Transverse colon (tissue), 4 donors: ENCODE results near the gene PKMYT1. TPM values are rescaled to one million over a fixed set of nuclear protein-coding genes. Genes with fewer than 3 reads are reported as not detected.
"Not testable (repeated sequence)": the region's sequence is repeated elsewhere in the genome, so short reads cannot be mapped to it uniquely, and the experiment has no call there.

ENCODE experiments used
- DNase-seq: peaks from one replicate; pipeline ENCODE4 v3.0.0-alpha.2; 2019
- H3K27ac ChIP-seq, 4 donors: fragments of 200-600 bp; sonication (generic); 2 replicates each; pipeline ENCODE4 v1.5.1; 2016 to 2018; ENCODE audit warnings: inconsistent platforms in 4 of 4
- H3K27me3 ChIP-seq: fragments of 200-600 bp; sonication (generic); 2 replicates; pipeline ENCODE4 v1.5.1; 2017; ENCODE audit warnings: inconsistent platforms
- H3K36me3 ChIP-seq, 4 donors: fragments of 200-600 bp; sonication (generic); 2 replicates each; pipeline ENCODE4 v1.5.1; 2017 to 2019; ENCODE audit warnings: inconsistent platforms in 4 of 4
- H3K4me1 ChIP-seq, 4 donors: fragments of 200-600 bp; sonication (generic); 2 replicates each; pipeline ENCODE4 v1.5.1; 2017 to 2020; ENCODE audit warnings: inconsistent platforms in 4 of 4
- H3K4me3 ChIP-seq, 4 donors: fragments of 200-600 bp; sonication (generic); 1 replicate in 1 of 4; 2 replicates in 3 of 4; pipeline versions ENCODE4 v1.5.1 to v1.6.1; 2017 to 2019; ENCODE audit warnings: inconsistent platforms in 4 of 4
- H3K9me3 ChIP-seq, 2 donors: fragments of 200-600 bp; sonication (generic); 2 replicates each; pipeline ENCODE4 v1.5.1; 2017 to 2019; ENCODE audit warnings: inconsistent platforms in 2 of 2
- CTCF ChIP-seq, 5 experiments: fragments of 200-600 bp in 3 of 5; fragments of 450-650 bp in 2 of 5; sonication (generic) in 3 of 5; IDR thresholded peaks; 1 replicate in 2 of 5; 2 replicates in 3 of 5; pipeline ENCODE4 v1.5.1; 2016 to 2017; ENCODE audit warnings: antibody characterized with exemption in 5 of 5, inconsistent platforms in 3 of 5, mild to moderate bottlenecking in 2 of 5, moderate library complexity in 1 of 5
- EP300 ChIP-seq: sonication (generic); formaldehyde crosslinking; IDR thresholded peaks from one replicate; pipeline ENCODE4 v1.6.1; 2017; ENCODE audit warnings: antibody characterized with exemption, low read depth
- POLR2A ChIP-seq: fragments of 450-650 bp; IDR thresholded peaks from one replicate; pipeline ENCODE4 v1.6.1; 2016; ENCODE audit warnings: antibody characterized with exemption, mild to moderate bottlenecking, moderate library complexity
- POLR2AphosphoS5 ChIP-seq, 3 donors: sonication (generic); formaldehyde crosslinking; IDR thresholded peaks; one replicate each; pipeline ENCODE4 v1.6.1; 2016; ENCODE audit warnings: antibody characterized with exemption in 3 of 3
- WGBS, 2 donors: methylation state at CpG; one replicate each; pipeline ENCODE4 v1.1.5; 2018; ENCODE audit warnings: low coverage in 1 of 2; 5-methylcytosine and 5-hydroxymethylcytosine counted together
- in situ Hi-C, 4 donors: fragments of 200-750 bp; cut with MboI; loops; one replicate each; pipeline versions ENCODE4 v1.15.0 to v1.15.1; 2017; ENCODE audit warnings: low sequenced_read_pairs in 3 of 4, low pct_ligation_motif_present in 1 of 4, low pct_unique_long_range_greater_than_20kb in 1 of 4
- intact Hi-C: fragments of 100-400 bp; cut with DNase I; formaldehyde crosslinking; loops from one replicate; pipeline ENCODE4 v1.15.1; 2023; ENCODE audit warnings: low total_unique reads
- total RNA-seq, 4 donors: library from RNA; depleted of rRNA; stranded (reverse); fragments of >200 nt; gene quantifications; one replicate each; pipeline ENCODE4 v1.1.0, GENCODE V29; 2016

PKMYT1 gene
- total RNA-seq, 4 donors from 2014 or later = 0.55 to 3.6 (median 3.0) TPM; not detected in 1

DNA sequence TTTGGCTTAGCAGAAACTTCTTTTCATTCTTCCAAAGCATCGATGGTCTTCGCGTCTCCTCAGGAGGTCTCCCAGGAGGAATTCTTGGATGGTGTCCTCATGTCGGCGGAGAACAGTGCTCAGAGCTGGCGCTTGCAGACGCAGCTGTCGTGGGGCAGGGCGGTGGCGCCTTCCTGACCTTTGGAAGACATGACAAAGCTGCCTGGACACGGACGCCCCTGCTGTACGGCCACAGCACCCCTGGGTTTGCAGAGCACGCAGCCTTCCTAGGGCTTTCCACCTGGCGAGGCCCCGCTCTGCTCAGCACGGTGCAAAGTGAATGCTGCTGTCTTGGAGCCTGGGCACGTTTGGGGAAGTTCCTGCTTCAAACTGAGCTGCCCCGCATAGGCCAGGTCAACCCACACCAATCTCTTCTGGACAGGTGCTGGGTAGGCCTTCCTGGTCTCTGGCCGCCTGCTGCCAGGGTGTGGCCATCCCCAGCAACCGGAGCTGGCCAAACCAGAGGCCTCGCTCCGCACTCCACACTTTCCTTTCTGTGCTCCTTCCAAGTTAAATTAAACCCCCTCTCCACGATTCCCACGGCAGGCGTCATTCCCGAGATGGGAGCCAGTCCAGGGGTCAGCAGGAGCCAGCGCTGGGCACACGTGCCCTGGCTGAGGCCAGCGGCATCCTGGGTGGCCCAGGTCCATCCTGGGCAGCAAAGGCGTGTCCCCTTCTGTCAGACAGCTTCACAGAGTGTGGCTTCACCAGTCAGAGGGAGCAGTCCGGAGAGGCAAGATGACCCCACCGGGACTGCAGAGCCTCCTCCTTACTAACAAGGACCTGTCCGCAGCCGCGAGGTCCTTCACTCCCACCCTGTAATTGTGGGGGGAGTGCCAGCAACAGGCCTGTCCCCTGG lies 31.2 kb downstream of the PKMYT1 start:
- intact Hi-C loops = no loop called here
- no peaks in the 10 kb centered on the region for H3K36me3 ChIP-seq
- TF ChIP-seq POLR2A (no peak), EP300 (no peak), CTCF (IDR thresholded peaks at IDR 0.05) (no peak), POLR2AphosphoS5 (IDR thresholded peaks at IDR 0.05) (no peak)
- in situ Hi-C loops = no loop called here
- no peaks in the 10 kb centered on the region for H3K4me1 ChIP-seq
- DNase-seq = no peak
- H3K9me3 ChIP-seq = no peaks in the 10 kb centered on the region
- peaks cover 2% of the 10 kb centered on the region for H3K27me3 ChIP-seq
- H3K4me3 ChIP-seq = no peak overlapping the region
- 90% methylated on average over 36 of the region's 36 CpGs; no CpG with 5 or more reads in 1 of the 2 donors for WGBS, 2 donors
- H3K27ac ChIP-seq = no peak overlapping the region

DNA sequence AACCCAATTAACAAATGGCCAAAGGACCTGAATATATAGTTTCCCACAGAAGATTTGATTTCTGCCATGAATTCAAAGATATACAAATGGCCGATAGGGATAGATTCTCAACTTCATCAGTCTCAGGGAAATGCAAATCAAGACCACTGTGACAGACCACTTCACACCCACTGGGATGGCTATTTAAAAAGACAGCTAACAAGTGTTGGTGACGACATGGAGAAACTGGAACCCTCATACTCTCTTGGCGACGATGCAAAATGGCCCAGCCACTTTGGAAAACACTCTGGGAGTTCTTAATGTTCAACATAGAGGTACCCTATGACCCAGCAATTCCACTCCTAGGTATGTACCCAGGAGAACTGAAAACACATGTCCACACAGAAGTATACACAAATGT lies 33.6 kb downstream of the PKMYT1 start:
- no peaks in the 10 kb centered on the region for H3K36me3 ChIP-seq
- TF ChIP-seq EP300 (no peak), POLR2AphosphoS5 (IDR thresholded peaks at IDR 0.05) (no peak), CTCF (IDR thresholded peaks at IDR 0.05) (no peak), POLR2A (no peak)
- no peaks in the 10 kb centered on the region for H3K27me3 ChIP-seq
- no peak overlapping the region for H3K27ac ChIP-seq
- H3K4me1 ChIP-seq = no peaks in the 10 kb centered on the region
- intact Hi-C loops (no loop called here), in situ Hi-C loops (no loop called here)
- H3K4me3 ChIP-seq = no peak overlapping the region
- WGBS, 2 donors = 93% methylated on average over 4 of the region's 4 CpGs; no CpG with 5 or more reads in 1 of the 2 donors
- no peak for DNase-seq
- H3K9me3 ChIP-seq = no peaks in the 10 kb centered on the region

DNA sequence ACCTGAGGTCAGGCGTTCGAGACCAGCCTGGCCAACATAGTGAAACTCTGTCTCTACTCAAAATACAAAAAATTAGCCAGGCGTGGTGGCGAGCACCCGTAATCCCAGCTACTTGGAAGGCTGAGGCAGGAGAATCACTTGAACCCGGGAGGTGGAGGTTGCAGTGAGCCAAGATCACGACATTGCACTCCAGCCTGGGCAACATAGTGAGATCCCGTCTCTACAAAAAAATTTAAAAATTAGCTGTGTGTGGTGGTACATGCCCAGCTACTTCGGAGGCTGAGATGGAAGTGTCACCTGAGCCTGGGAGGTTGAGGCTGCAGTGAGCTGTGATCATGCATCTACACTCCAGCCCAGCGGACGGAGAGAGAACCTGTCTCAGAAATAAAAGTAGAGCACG lies 36.5 kb downstream of the PKMYT1 start:
- H3K27me3 ChIP-seq, DNase-seq, H3K27ac ChIP-seq, H3K4me1 ChIP-seq, H3K9me3 ChIP-seq, H3K4me3 ChIP-seq, in situ Hi-C loops, intact Hi-C loops: not testable (repeated sequence)
- WGBS, 2 donors = 77 to 88% methylated on average over 8 to 12 of the region's 12 CpGs
- H3K36me3 ChIP-seq = peaks cover 0 to 18% (median 8%) of the 10 kb centered on the region in 4 donors

DNA sequence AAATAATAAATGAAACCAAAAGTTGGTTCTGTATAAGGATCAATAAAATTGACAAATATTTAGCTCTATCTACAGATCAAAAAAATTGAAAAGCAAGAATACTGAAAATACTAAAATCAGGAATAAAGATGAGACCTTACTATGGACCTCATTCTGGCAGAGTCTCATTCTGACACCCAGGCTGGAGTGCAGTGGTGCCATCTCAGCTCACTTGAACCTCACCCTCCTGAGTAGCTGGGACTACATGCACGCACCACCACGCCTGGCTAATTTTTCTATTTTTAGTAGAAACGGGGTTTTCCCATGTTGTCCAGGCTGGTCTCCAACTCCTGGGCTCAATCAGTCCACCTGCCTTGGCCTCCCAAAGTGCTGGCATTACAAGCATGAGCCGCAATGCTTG lies 38.2 kb downstream of the PKMYT1 start:
- no peaks in the 10 kb centered on the region for H3K9me3 ChIP-seq
- no peak overlapping the region for H3K27ac ChIP-seq
- H3K36me3 ChIP-seq = peaks cover 0 to 30% (median 10%) of the 10 kb centered on the region in 4 donors
- no peak overlapping the region for H3K4me3 ChIP-seq
- in situ Hi-C loops = no loop called here
- no peaks in the 10 kb centered on the region for H3K27me3 ChIP-seq
- intact Hi-C loops = no loop called here
- 74 to 91% methylated on average over 4 of the region's 4 CpGs for WGBS, 2 donors
- DNase-seq = no peak
- no peaks in the 10 kb centered on the region for H3K4me1 ChIP-seq
- TF ChIP-seq POLR2A = no peak
- TF ChIP-seq CTCF (IDR thresholded peaks at IDR 0.05) = no peak
- TF ChIP-seq EP300 = no peak
- no peak for TF ChIP-seq POLR2AphosphoS5 (IDR thresholded peaks at IDR 0.05)
